Effector memory CD8-positive, alpha-beta T cell (primary cell): Measurements from ENCODE around the gene SPECC1L.

ENCODE experiments used
- ATAC-seq: fragments of 150-1000 bp; cut with Tn5 transposase; replicated peaks from 2 replicates; pipeline ENCODE4 v1.10.0; 2021; ENCODE audit warnings: mild to moderate bottlenecking, moderate library complexity
- DNase-seq, 3 experiments: peaks; one replicate each; pipeline ENCODE4 v3.0.0; 2021
- H3K27ac Mint-ChIP-seq, 2 donors: one replicate each; pipeline ENCODE4 v1.8.0; 2022; ENCODE audit warnings: mild to moderate bottlenecking in 2 of 2, mixed read lengths in 2 of 2, moderate library complexity in 2 of 2
- H3K27me3 Mint-ChIP-seq, 2 donors: one replicate each; pipeline ENCODE4 v1.8.0; 2022; ENCODE audit warnings: mixed read lengths in 2 of 2
- H3K36me3 Mint-ChIP-seq: one replicate; pipeline ENCODE4 v1.8.0; 2022; ENCODE audit warnings: mild to moderate bottlenecking, moderate library complexity, mixed read lengths; ENCODE audit not compliant: insufficient read depth
- H3K4me1 Mint-ChIP-seq, 2 donors: one replicate each; pipeline ENCODE4 v1.8.0; 2022; ENCODE audit warnings: low read depth in 2 of 2, mixed read lengths in 2 of 2
- H3K4me3 Mint-ChIP-seq, 2 donors: one replicate each; pipeline ENCODE4 v1.8.0; 2022; ENCODE audit warnings: mild to moderate bottlenecking in 2 of 2, mixed read lengths in 2 of 2, moderate library complexity in 2 of 2
- H3K9me3 Mint-ChIP-seq, 2 donors: one replicate each; pipeline ENCODE4 v1.8.0; 2022; ENCODE audit warnings: mixed read lengths in 2 of 2

Gene SPECC1L

GRCh38 chr22:24435861-24436371, 165.3 kb downstream of the SPECC1L start:
- Mint-ChIP-seq H3K4me3 (peak overlapping the region; percentile 6 to 20), H3K36me3 (peaks cover 38% of the 10 kb centered on the region), H3K27me3 (no peaks in the 10 kb centered on the region), H3K9me3 (no peaks in the 10 kb centered on the region), H3K4me1 (peaks cover 51 to 57% of the 10 kb centered on the region in 2 donors), H3K27ac (peak overlapping the region; percentile 88 to 95)
- ATAC-seq: no peak
- no peak for DNase-seq

DNA sequence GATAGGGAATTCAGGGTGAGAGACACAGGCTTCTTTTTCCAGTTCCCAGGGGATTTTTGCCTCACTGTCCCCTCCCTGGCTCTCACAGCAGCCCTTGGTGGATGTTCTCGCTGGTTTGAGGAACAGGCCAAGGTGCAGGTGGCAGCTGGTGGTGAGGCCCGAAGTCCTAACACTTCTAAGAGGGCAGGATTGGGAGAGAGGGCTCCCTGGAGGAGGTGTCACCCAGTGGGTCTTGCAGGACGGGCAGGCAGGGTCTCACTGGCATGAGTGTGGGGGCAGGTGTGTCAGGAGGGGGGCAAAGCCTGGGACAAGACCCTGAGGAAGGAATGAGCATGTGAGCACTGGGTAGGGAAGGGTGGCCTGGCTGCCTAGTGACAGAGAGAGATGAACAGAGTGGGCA, 165.9 kb downstream of the SPECC1L start:
- Mint-ChIP-seq H3K36me3 (peaks cover 42% of the 10 kb centered on the region), H3K27me3 (no peaks in the 10 kb centered on the region), H3K27ac (peak overlapping the region; percentile 88 to 95), H3K4me3 (no peak overlapping the region), H3K9me3 (no peaks in the 10 kb centered on the region), H3K4me1 (peaks cover 52 to 57% of the 10 kb centered on the region in 2 donors)
- DNase-seq: no peak
- no peak for ATAC-seq

GRCh38 chr22:24437091-24437490, 166.5 kb downstream of the SPECC1L start:
- Mint-ChIP-seq H3K27me3 (no peaks in the 10 kb centered on the region), H3K4me3 (no peak overlapping the region), H3K4me1 (peaks cover 47 to 56% of the 10 kb centered on the region in 2 donors), H3K27ac (peak overlapping the region; percentile 88 to 95), H3K36me3 (peaks cover 47% of the 10 kb centered on the region), H3K9me3 (no peaks in the 10 kb centered on the region)
- no peak for ATAC-seq
- DNase-seq: no peak

- H3K27ac Mint-ChIP-seq: peak overlapping the region; percentile 88 to 95
- H3K4me3 Mint-ChIP-seq: no peak overlapping the region
- H3K4me1 Mint-ChIP-seq: peaks cover 39 to 51% of the 10 kb centered on the region in 2 donors
- DNase-seq (no peak), ATAC-seq (no peak)
- no peaks in the 10 kb centered on the region for H3K9me3 Mint-ChIP-seq
- H3K27me3 Mint-ChIP-seq: no peaks in the 10 kb centered on the region
- H3K36me3 Mint-ChIP-seq: peaks cover 54% of the 10 kb centered on the region
These were observed 167.2 kb downstream of the SPECC1L start for GRCh38 chr22:24437741-24438328.

DNA sequence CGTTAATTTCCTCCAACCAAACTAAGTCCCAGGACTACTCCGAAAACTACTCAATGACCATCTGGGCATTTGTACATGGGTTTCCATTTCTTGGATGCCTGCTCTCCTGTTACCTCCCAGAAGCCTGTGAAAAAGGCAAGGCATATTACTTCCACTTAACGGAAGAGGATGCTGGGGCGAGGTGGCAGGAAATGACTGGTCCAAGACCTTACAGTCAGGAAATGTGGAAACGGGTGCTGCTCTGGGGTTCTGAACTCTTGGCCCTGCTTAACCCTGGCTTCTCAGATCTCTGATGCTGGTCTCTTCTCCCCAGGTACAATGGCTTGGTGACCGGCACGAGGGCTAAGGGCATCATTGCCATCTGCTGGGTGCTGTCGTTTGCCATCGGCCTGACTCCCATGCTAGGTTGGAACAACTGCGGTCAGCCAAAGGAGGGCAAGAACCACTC, 169.7 kb downstream of the SPECC1L start:
- ATAC-seq (no peak), DNase-seq (no peak)
- H3K27ac Mint-ChIP-seq: no peak overlapping the region
- no peak overlapping the region for H3K4me3 Mint-ChIP-seq
- H3K9me3 Mint-ChIP-seq: no peaks in the 10 kb centered on the region
- H3K36me3 Mint-ChIP-seq: peaks cover 54% of the 10 kb centered on the region
- no peaks in the 10 kb centered on the region for H3K27me3 Mint-ChIP-seq
- peaks cover 28 to 32% of the 10 kb centered on the region in 2 donors for H3K4me1 Mint-ChIP-seq

- peak overlapping the region in 1 of 2 donors; percentile 83 for H3K27ac Mint-ChIP-seq
- no peak overlapping the region for H3K4me3 Mint-ChIP-seq
- no peaks in the 10 kb centered on the region for H3K27me3 Mint-ChIP-seq
- H3K9me3 Mint-ChIP-seq: no peaks in the 10 kb centered on the region
- peaks cover 59% of the 10 kb centered on the region for H3K36me3 Mint-ChIP-seq
- ATAC-seq: no peak
- DNase-seq: no peak
- H3K4me1 Mint-ChIP-seq: peaks cover 23 to 30% of the 10 kb centered on the region in 2 donors
These were observed 170.2 kb downstream of the SPECC1L start for GRCh38 chr22:24440718-24441405.

DNA sequence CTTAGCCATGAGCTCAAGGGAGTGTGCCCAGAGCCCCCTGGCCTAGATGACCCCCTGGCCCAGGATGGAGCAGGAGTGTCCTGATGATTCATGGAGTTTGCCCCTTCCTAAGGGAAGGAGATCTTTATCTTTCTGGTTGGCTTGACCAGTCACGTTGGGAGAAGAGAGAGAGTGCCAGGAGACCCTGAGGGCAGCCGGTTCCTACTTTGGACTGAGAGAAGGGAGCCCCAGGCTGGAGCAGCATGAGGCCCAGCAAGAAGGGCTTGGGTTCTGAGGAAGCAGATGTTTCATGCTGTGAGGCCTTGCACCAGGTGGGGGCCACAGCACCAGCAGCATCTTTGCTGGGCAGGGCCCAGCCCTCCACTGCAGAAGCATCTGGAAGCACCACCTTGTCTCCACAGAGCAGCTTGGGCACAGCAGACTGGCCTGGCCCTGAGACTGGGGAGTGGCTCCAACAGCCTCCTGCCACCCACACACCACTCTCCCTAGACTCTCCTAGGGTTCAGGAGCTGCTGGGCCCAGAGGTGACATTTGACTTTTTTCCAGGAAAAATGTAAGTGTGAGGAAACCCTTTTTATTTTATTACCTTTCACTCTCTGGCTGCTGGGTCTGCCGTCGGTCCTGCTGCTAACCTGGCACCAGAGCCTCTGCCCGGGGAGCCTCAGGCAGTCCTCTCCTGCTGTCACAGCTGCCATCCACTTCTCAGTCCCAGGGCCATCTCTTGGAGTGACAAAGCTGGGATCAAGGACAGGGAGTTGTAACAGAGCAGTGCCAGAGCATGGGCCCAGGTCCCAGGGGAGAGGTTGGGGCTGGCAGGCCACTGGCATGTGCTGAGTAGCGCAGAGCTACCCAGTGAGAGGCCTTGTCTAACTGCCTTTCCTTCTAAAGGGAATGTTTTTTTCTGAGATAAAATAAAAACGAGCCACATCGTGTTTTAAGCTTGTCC, 171.0 kb downstream of the SPECC1L start:
- Mint-ChIP-seq H3K9me3 (no peaks in the 10 kb centered on the region), H3K4me3 (no peak overlapping the region), H3K27ac (peak overlapping the region in 1 of 2 donors; percentile 83), H3K36me3 (peaks cover 56% of the 10 kb centered on the region), H3K4me1 (peaks cover 23 to 24% of the 10 kb centered on the region in 2 donors), H3K27me3 (no peaks in the 10 kb centered on the region)
- no peak for DNase-seq
- ATAC-seq: no peak

GRCh38 chr22:24442352-24442744, 171.7 kb downstream of the SPECC1L start:
- Mint-ChIP-seq H3K9me3 (no peaks in the 10 kb centered on the region), H3K27me3 (no peaks in the 10 kb centered on the region), H3K4me3 (no peak overlapping the region), H3K4me1 (peaks cover 21 to 25% of the 10 kb centered on the region in 2 donors), H3K36me3 (peaks cover 53% of the 10 kb centered on the region), H3K27ac (peak overlapping the region; percentile 75 to 83)
- DNase-seq: no peak
- ATAC-seq: no peak

DNA sequence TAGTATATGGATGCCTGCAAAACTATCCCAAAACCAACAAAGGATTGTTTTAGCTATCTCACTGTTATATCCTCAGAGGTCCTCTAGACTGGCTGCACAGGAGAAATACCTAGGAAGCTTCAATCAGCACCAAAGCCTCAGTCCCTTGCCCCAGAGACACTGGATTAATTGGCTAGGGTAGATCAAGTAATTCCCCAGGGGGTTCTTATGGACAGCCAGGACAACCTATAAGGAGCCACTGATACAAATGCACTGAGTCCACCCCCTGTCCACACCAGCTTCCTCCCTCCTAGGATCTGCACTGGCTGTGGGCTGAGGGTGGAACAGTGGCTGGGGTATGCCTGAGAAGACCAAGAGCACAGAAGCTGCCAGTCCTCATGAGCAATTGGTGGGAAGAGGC, 173.0 kb downstream of the SPECC1L start:
- peaks cover 49% of the 10 kb centered on the region for H3K36me3 Mint-ChIP-seq
- no peak for DNase-seq
- no peak overlapping the region for H3K4me3 Mint-ChIP-seq
- H3K27ac Mint-ChIP-seq: peak overlapping the region in 1 of 2 donors; percentile 31
- peaks cover 15 to 17% of the 10 kb centered on the region in 2 donors for H3K4me1 Mint-ChIP-seq
- H3K27me3 Mint-ChIP-seq: no peaks in the 10 kb centered on the region
- no peak for ATAC-seq
- no peaks in the 10 kb centered on the region for H3K9me3 Mint-ChIP-seq

GRCh38 chr22:24444251-24444650, 173.6 kb downstream of the SPECC1L start:
- ATAC-seq: no peak
- Mint-ChIP-seq H3K4me1 (peaks cover 17 to 18% of the 10 kb centered on the region in 2 donors), H3K36me3 (peaks cover 47% of the 10 kb centered on the region), H3K4me3 (no peak overlapping the region), H3K27ac (peak overlapping the region in 1 of 2 donors; percentile 31), H3K27me3 (no peaks in the 10 kb centered on the region), H3K9me3 (no peaks in the 10 kb centered on the region)
- no peak for DNase-seq

DNA sequence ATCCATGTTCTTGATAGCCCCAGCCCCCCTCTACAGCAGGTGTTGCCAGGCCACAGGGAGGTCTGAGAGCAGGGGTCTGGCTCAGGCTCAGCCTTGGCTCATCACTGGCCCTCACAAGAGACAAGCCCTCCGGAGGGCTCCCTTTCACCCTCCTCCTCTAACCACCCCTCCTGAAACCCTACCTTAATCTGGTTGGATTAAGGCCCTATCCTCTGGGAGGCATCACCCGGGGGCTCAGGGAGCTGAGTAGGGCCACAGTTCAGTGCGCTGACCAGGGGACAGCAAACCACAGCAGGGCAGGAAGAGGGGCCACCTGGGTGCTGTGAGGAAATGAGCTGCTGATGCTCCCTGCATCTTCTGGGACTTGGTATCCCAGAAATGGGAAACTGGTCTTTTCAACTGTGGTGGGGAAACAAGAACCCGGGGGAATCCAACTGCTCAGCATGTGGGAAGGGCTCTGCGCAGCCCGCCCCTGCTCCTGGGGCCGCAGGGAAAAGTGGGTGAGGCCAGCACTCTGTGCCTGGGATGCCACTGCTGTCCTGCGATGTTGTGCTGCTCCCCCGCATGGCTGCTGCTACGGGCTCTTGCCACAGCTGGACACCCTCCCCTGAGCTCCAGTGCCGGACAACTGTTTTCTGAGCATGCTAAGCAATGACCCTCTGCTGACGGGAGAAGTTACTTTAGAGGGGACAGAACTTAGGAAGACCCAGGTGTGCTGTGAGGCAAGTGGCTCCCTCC, 174.3 kb downstream of the SPECC1L start:
- Mint-ChIP-seq H3K4me3 (no peak overlapping the region), H3K27ac (peak overlapping the region; percentile 16 to 31), H3K9me3 (no peaks in the 10 kb centered on the region), H3K27me3 (no peaks in the 10 kb centered on the region), H3K36me3 (peaks cover 41% of the 10 kb centered on the region), H3K4me1 (peaks cover 16 to 17% of the 10 kb centered on the region in 2 donors)
- DNase-seq: no peak
- ATAC-seq: no peak

DNA sequence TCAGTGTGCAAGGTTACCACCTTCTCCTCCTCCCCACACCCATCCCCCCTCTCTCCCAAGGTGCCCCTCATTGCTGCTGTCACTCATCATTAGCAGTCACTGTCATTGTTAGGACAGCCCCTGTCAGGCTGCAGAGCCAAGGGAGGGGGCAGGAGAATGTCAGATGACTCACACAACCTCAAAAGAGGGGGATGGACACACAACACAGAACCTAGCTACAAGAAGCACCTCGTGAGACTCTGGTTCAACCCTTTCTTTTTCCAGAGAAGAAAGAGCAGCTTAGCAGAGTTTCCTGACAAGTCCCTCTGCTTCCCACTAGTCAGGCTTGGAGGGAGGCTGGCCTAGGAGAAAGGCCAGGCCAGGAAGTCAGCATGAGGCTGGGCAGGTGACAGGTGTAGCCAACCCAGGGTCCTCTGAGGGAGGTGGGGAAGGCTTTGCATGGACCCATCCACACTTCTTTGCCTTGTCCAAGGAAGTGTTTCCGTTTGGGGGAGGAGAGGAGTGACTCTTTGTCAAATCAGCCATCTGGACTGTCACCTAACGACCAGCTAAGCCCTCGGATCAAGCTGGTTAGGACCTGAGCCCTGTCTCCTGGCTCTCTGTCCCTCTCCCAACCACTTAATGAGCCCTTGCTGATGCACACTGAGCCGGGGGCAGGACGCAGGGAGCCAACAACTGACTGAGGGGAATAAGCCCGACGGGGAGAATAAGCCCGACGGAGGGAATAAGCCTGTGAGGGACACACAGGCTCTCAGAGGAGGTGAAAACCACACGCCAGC, 175.0 kb downstream of the SPECC1L start:
- Mint-ChIP-seq H3K27me3 (no peaks in the 10 kb centered on the region), H3K36me3 (peaks cover 40% of the 10 kb centered on the region), H3K4me3 (no peak overlapping the region), H3K27ac (peak overlapping the region; percentile 16 to 31), H3K9me3 (no peaks in the 10 kb centered on the region), H3K4me1 (peaks cover 15 to 17% of the 10 kb centered on the region in 2 donors)
- ATAC-seq (no peak), DNase-seq (no peak)
